ENCODE measurements around the gene TNS3. TPM values are rescaled to one million over a fixed set of nuclear protein-coding genes. Genes with fewer than 3 reads are reported as not detected.

The TNS3 gene
- total and polyA plus RNA-seq, 10 of the 15 experiments (the other 5 are each of a cell fraction or from before 2014, with no cell fraction given), result 0.27 to 2.7 (median 0.79) TPM

DNA sequence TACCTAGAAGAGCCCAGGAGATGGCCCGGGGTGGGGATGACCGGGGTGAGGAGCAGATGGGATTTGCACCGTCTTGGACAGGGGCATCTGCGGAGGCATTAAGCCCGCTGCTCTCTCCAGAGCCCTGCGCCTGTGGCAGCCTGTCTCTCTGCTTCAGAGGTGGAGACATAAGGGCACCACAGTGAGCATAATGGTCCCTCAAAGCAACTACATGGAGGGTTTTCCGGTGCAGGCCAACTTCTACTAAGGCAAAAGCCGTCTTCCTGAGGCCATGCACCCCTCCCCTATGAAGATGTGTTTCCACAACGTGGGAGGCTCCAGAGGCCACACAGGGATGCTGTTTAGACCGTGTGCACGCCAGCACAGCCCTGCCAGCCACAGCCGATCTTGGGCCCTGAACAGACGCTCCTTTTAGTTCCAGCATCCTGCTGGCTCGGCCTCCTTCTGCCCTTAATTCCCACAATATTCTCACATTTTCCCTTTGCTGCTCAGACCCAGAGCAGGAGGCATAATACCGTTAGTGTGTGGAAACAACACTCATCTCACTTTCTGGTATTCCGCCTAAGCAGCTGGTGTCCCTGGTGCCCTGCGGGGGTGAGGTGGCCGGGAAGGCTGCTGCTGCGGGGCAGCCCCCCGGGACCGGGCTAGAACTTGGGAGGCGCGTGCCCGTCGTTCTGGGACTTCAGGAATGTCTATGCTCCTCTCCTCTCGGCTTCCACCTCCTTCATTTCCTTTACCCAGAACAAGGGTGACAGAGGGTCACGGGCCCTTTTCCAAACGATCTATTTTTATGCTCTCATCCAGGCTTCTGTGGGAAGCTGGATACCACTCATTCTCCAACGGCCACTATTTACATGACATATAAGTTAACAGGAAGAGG lies 266.9 kb downstream of the TNS3 start (continued):
- TF ChIP-seq NFXL1 (IDR thresholded peaks at IDR 0.05; ENCODE audit: borderline replicate concordance), result no peak
- no peak for TF ChIP-seq SREBF2 (IDR thresholded peaks at IDR 0.05; ENCODE audit: low read length)
- no peak for TF ChIP-seq CHD1 (IDR thresholded peaks at IDR 0.05; ENCODE audit: low read depth, low read length)
- TF ChIP-seq SRF (IDR thresholded peaks at IDR 0.05; ENCODE audit: low read depth in 2 of 2, low read length in 2 of 2), result no peak
- TF ChIP-seq, protein P1, sequence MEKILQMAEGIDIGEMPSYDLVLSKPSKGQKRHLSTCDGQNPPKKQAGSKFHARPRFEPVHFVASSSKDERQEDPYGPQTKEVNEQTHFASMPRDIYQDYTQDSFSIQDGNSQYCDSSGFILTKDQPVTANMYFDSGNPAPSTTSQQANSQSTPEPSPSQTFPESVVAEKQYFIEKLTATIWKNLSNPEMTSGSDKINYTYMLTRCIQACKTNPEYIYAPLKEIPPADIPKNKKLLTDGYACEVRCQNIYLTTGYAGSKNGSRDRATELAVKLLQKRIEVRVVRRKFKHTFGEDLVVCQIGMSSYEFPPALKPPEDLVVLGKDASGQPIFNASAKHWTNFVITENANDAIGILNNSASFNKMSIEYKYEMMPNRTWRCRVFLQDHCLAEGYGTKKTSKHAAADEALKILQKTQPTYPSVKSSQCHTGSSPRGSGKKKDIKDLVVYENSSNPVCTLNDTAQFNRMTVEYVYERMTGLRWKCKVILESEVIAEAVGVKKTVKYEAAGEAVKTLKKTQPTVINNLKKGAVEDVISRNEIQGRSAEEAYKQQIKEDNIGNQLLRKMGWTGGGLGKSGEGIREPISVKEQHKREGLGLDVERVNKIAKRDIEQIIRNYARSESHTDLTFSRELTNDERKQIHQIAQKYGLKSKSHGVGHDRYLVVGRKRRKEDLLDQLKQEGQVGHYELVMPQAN (conservative IDR thresholded peaks at IDR 0.05), result no peak
- TF ChIP-seq USF2 (IDR thresholded peaks at IDR 0.05; ENCODE audit: borderline replicate concordance, low read depth, low read length), result no peak

- H3K79me2 ChIP-seq (ENCODE audit: control insufficient read depth, insufficient read depth, low read length), result no peaks in the 10 kb centered on the region
- H3K27me3 ChIP-seq (replicated peaks in 1 of 2; ENCODE audit: control insufficient read depth in 2 of 2, insufficient read depth in 2 of 2, low read length in 1 of 2), result no peaks in the 10 kb centered on the region
- no peaks in the 10 kb centered on the region; the same call in 2 of the 3 replicates for H3K9me3 ChIP-seq (replicated peaks; ENCODE audit: control insufficient read depth, insufficient read depth, low read length)
- no peaks in the 10 kb centered on the region for H4K20me1 ChIP-seq (ENCODE audit: control insufficient read depth, insufficient read depth)
- H3K4me1 ChIP-seq (ENCODE audit: control insufficient read depth, insufficient read depth, low read length), result peaks cover 5% of the 10 kb centered on the region
- in situ Hi-C loops (cut with MboI), result no loop called here
- no TSS peak for BruUV-seq (replicated peaks)
- H3K36me3 ChIP-seq (ENCODE audit: control insufficient read depth in 2 of 2, insufficient read depth in 2 of 2, low read length in 1 of 2), result no peaks in the 10 kb centered on the region
- no peak overlapping the region for H2AFZ ChIP-seq (ENCODE audit: control insufficient read depth, low read depth, low read length)
- WGBS (ENCODE audit: insufficient coverage, insufficient replicate concordance, low lambda C conversion rate, missing lambda C conversion rate), result 14% methylated on average over 8 of the region's 8 CpGs
- FAIRE-seq (no peak), ATAC-seq (no peak), DNase-seq (ENCODE audit: low read depth, low spot score) (no peak)
- RAD21 ChIA-PET (ENCODE audit: unreplicated experiment), result no interaction called here
- POLR2A ChIA-PET, result no interaction called here
- SMC1A ChIA-PET (ENCODE audit: uncharacterized antibody, unreplicated experiment), result no interaction called here
- TF ChIP-seq KDM1A (IDR thresholded peaks at IDR 0.05; ENCODE audit: borderline replicate concordance) (no peak), ZNF217 (IDR thresholded peaks at IDR 0.05) (no peak), SMAD1 (IDR thresholded peaks at IDR 0.05; ENCODE audit: low read depth, partially characterized antibody) (no peak), ZBTB11 (CRISPR knock-in tag; IDR thresholded peaks at IDR 0.05) (no peak), MEF2B (IDR thresholded peaks at IDR 0.05; ENCODE audit: partially characterized antibody, poor library complexity, severe bottlenecking) (no peak)
- CTCF ChIA-PET, result no interaction called here
- H3K27ac ChIP-seq (ENCODE audit: control insufficient read depth, insufficient read depth), result no peak overlapping the region
- no peak overlapping the region for H3K4me2 ChIP-seq (ENCODE audit: control insufficient read depth, insufficient read depth)
- H3K4me3 ChIP-seq, result no peak overlapping the region
- intact Hi-C loops (cut with micrococcal nuclease; ENCODE audit: unreplicated experiment), result no loop called here
- H3K9ac ChIP-seq (ENCODE audit: control insufficient read depth, insufficient read depth, low read length), result no peak overlapping the region
Measured at GRCh38 chr7:47314248-47314647, 267.7 kb downstream of the TNS3 start.

Measured in GM12878 (cell line).